Daoy (cell line): ENCODE data around the gene SAP25. TPM values are rescaled to one million over a fixed set of nuclear protein-coding genes. Genes with fewer than 3 reads are reported as not detected.

Experiments used
- DNase-seq: peaks from one replicate; pipeline ENCODE4 v3.0.0-alpha.2; 2015; ENCODE audit warnings: low read depth
- total RNA-seq: library from RNA; depleted of rRNA; stranded (reverse); fragments of >200 nt; shearing (Covaris generic); gene quantifications from 2 replicates; pipeline ENCODE4 v1.2.3, GENCODE V29; 2014; rRNA removed

SAP25 gene
- 0.80 and 5.3 TPM in 2 replicates for total RNA-seq

GRCh38 chr7:100573691-100574361 lies at the start of gene SAP25:
TSS of gene SAP25 (minus strand) at chr7:100573900. CDS start at chr7:100573742, 158 bp downstream.
- DNase-seq: no peak

DNA sequence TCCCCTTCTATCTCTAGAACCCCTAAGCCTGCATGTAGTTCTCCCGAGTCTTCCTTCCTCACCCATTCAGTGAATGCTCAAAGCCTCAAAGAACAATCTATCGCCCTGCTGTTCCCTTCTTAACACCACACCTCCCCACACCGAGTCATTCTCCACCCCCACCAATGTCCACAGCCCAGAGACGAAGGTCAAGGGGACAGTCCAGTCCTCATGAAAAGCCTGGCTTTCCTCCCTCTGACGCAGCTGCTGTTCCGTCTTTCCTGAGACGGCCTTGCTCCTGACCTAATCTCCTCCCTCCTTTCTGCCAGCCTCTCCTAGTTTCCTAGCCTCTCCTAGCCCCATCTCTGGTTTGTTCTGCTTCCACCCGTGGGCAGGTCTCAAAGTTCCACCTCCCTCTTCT lies 47.9 kb upstream of the SAP25 start:
- no peak for DNase-seq

GRCh38 chr7:100620804-100621203 lies 47.1 kb upstream of the SAP25 start:
- no peak for DNase-seq

DNA sequence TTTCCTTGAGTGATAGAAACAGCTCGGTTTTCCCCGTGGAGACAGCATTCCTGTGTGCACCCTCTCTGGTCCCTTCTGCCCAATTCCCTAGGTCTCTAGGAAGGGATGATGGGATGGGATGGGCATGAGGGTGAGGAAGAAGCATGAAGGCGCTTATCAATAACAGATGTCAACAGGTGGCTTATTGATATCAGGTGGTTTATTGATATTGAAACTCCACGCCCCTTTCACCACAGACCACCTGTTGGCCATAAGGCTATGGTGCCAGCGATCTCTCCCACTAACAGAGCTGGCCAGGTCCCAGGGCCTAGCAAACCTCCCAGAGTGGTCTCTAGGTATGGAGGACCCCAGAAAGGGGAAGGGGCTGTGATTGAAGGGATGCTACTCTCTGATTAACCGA lies 46.5 kb upstream of the SAP25 start:
- no peak for DNase-seq

DNA sequence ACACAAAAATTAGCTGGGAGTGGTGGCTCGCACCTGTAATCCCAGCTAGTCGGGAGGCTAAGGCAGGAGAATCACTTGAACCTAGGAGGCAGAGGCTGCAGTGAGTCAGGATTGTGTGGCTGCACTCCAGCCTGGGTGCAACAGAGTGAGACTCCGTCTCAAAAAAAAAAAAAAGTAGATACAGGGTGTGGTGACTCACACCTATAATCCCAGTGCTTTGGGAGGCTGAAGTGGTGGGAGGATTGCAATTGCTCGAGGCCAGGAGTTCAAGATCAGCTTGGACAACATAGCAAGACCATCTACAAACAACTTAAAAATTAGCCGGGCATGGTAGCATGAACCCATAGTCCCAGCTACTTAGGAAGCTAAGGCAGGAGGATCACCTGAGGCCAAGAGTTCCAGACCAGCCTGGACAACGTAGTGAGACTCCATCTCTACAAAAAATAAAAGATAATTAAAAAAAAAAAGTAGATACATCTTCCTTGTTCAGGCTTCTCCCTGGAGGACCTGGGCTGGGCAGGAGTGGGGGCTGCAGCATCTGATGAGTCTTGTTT lies 40.7 kb upstream of the SAP25 start:
- peak; percentile 52 for DNase-seq

GRCh38 chr7:100613412-100614175 lies 39.9 kb upstream of the SAP25 start:
- DNase-seq: no peak

- no peak for DNase-seq
Observed at GRCh38 chr7:100612730-100613390, 39.2 kb upstream of the SAP25 start.

- DNase-seq: peak; percentile 100
Observed at GRCh38 chr7:100611983-100612729, 38.5 kb upstream of the SAP25 start, which contains the start of gene MOSPD3. TSS of gene MOSPD3 (plus strand) at chr7:100612540. CDS start at chr7:100612792, 252 bp downstream.

GRCh38 chr7:100609958-100610357 lies 36.3 kb upstream of the SAP25 start:
- no peak for DNase-seq

DNA sequence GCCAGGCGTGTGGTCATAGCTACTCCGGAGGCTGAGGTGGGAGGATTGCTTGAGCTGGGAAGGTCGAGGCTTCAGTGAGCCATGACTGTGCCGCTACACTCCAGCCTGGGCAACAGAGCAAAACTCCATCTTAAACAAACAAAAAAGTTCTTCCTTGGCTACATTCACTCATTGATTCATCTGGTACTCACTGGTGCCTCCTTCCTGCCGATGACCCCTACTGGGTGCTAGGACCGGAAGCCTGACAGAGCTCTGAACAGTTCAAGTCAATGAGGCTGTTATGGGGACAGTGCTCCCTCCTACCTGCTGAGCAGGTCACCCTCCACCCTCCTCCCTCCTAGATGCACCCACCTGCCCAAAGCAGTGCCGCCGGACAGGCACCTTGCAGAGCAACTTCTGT lies 33.4 kb upstream of the SAP25 start:
- DNase-seq: no peak

GRCh38 chr7:100606313-100606712 lies 32.6 kb upstream of the SAP25 start:
- no peak for DNase-seq

- no peak for DNase-seq
Observed at GRCh38 chr7:100604976-100605911, 31.5 kb upstream of the SAP25 start.

- no peak for DNase-seq
Observed at GRCh38 chr7:100604028-100604975, 30.6 kb upstream of the SAP25 start.

DNA sequence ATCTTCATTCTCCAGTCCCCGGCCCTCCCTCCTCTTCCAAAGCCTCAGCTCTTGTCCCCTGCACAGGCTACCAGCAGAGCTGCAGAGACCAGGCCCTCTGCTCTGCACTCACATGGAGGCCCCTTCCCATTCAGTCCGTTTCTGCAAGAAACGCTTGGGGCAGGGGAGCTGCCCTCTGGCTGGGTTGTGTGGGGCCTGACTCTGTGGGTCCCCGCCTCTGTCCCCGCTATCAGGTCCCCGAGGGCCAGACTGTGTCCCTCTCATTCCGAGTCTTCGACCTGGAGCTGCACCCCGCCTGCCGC lies 30.0 kb upstream of the SAP25 start:
- DNase-seq: no peak

DNA sequence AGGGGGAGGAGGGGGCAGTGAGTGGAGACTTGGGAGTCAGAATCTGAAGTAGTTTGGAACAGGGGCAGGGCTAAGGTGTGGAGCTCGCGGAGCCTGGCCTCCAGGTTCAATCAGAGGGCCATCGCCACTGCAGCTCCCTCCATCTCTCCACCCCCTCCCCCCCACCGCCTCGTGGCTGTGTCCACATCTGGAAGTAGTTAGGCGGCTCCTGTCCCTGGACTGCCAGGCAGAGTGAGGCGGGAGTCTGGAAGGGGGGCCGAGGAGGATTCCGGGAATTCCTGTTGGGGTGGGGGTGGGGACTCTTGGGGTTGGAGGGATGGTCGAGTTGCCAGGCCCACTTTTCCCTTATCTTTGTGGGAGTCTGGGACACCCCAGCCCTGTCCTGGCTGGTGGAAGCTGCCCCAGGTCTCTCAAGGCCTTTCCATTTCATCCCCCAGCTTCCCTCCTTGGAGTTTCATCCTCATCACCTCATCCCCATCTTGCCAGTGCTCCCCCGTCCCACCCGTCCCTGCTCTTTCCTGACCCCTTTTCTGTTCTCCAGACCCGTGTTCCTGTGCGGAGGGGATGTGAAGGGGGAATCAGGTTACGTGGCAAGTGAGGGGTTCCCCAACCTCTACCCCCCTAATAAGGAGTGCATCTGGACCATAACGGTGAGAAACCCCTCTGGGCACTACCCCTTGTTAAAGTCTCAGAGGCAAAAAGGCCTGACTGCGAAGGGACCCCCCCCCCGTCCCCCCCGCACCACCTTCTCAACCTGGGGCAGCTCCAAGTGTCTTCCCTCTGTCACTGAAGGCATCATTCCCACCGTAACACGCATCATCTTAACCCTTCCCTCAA lies 29.4 kb upstream of the SAP25 start:
- peak; percentile 93 for DNase-seq

- no peak for DNase-seq
Observed at GRCh38 chr7:100600730-100601038, 27.0 kb upstream of the SAP25 start.

DNA sequence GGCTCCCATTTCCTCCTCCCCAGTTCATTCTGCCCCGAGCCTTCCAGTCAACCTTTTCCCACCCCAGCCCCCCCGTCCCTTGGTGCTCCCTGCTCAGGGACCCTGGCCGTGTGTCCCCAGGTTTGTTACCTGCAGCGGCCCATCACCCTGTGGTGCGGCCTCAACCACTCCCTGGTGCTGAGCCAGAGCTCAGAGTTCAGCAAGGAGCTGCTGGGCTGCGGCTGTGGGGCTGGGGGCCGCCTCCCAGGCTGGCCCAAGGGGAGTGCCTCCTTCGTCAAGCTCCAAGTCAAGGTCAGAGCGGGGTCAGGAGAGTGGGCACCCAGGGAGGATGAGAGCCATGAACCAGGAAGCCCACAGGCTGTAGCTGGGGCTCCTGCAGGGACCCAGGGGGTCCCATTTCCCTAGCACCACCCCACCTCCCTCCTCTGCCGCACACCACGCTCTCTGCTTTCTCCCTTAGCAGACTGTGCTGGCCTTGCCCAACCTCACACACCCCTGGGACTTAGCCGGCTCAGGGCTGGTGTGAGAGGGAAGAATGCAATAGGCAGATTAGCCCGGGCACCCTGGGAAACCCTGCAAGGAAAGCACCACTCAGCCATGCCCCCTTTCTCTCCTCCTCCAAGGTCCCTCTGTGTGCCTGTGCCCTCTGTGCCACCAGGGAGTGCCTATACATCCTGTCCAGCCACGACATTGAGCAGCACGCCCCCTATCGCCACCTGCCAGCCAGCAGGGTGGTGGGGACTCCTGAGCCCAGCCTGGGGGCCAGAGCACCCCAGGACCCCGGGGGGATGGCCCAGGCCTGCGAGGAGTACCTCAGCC lies 26.4 kb upstream of the SAP25 start:
- DNase-seq: no peak

GRCh38 chr7:100598425-100598824 lies 24.7 kb upstream of the SAP25 start:
- peak; percentile 50 for DNase-seq
